Measurements from ENCODE around the gene RSRC1. TPM values are rescaled to one million over a fixed set of nuclear protein-coding genes. Genes with fewer than 3 reads are reported as not detected.

RSRC1 gene
- total RNA-seq, 2 experiments from 2014 or later, result 44.9 to 61.6 TPM

DNA sequence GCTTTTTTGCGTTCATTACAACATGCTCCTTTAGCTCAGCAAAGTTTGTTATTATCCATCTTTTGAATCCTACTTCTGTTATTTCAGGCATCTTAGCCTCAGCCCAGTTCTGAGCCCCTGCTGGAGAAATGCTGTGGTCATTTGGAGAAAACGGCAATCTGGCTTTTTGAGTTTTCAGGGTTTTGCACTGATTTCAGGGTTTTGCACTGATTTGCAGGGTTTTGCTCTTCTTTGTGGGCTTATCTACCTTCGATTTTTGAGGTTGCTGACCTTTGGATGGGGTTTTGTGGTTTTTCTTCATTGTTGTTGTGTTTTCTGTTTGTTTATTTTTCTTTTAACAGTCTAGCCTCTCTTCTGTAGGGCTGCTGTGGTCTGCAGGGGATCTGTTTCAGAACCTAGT is 137.4 kb downstream of the RSRC1 start:
- ChIA-PET CTCF (interaction anchor here (0.5 kb wide), 1 partner anchor 221 kb away, joined by 3 read pairs; no protein-coding TSS in a partner anchor), POLR2A (no interaction called here)
- intact Hi-C loops (cut with DNase I, micrococcal nuclease), result no loop called here
- Mint-ChIP-seq H3K4me1 (no peaks in the 10 kb centered on the region), H3K36me3 (ENCODE audit: low read depth) (peaks cover 69% of the 10 kb centered on the region), H3K9me3 (ENCODE audit: low read depth) (peaks cover 56% of the 10 kb centered on the region), H3K27me3 (no peaks in the 10 kb centered on the region), H3K27ac (no peak overlapping the region), H3K4me3 (no peak overlapping the region)
- no peak for DNase-seq
- no peak for ATAC-seq

DNA sequence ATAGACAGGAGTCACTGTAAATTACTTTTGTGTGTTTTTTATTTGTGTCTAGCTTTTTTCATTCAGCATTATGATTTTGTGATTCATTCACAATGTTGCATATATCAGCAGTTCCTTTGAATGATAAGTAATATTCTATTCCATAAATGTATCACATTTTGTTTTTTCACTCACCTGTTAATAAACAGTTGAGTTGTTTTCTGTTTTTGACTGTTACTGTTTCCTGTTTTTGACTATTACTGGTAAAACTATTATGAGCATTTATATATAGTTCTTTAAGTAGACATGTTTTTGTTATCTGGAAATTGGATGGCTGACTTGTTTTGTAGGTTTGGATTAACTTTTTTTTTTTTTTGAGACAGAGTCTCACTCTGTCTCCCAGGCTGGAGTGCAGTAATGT is 138.4 kb downstream of the RSRC1 start:
- Mint-ChIP-seq H3K27ac (no peak overlapping the region), H3K4me3 (no peak overlapping the region), H3K27me3 (no peaks in the 10 kb centered on the region), H3K36me3 (ENCODE audit: low read depth) (peaks cover 70% of the 10 kb centered on the region), H3K9me3 (ENCODE audit: low read depth) (peaks cover 57% of the 10 kb centered on the region), H3K4me1 (no peaks in the 10 kb centered on the region)
- no peak for ATAC-seq
- POLR2A ChIA-PET, result no interaction called here
- CTCF ChIA-PET, result no interaction called here
- intact Hi-C loops (cut with DNase I, micrococcal nuclease), result no loop called here
- DNase-seq, result no peak

DNA sequence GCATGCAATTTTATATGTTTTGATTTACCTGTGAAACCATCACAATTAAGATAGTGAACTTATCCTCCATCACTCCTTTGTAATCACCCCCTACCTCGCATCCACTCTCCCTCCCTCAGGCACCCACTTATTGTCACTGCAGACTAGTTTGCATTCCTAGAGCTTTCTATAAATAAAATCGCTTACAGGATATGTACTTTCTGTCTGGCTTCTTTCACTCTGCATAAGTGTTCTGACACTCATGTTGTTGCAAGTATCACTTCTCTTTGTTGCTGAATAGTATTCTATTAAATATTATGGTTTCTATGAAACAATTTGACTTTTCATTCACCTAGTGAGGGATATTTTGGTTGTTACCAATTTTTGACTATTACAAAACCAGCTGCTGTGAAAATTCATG is 139.3 kb downstream of the RSRC1 start:
- H3K27ac Mint-ChIP-seq, result no peak overlapping the region
- H3K9me3 Mint-ChIP-seq (ENCODE audit: low read depth), result peaks cover 57% of the 10 kb centered on the region
- no peaks in the 10 kb centered on the region for H3K4me1 Mint-ChIP-seq
- CTCF ChIA-PET, result no interaction called here
- H3K4me3 Mint-ChIP-seq, result no peak overlapping the region
- DNase-seq (no peak), ATAC-seq (no peak)
- peaks cover 76% of the 10 kb centered on the region for H3K36me3 Mint-ChIP-seq (ENCODE audit: low read depth)
- POLR2A ChIA-PET, result no interaction called here
- intact Hi-C loops (cut with DNase I, micrococcal nuclease), result no loop called here
- no peaks in the 10 kb centered on the region for H3K27me3 Mint-ChIP-seq

DNA sequence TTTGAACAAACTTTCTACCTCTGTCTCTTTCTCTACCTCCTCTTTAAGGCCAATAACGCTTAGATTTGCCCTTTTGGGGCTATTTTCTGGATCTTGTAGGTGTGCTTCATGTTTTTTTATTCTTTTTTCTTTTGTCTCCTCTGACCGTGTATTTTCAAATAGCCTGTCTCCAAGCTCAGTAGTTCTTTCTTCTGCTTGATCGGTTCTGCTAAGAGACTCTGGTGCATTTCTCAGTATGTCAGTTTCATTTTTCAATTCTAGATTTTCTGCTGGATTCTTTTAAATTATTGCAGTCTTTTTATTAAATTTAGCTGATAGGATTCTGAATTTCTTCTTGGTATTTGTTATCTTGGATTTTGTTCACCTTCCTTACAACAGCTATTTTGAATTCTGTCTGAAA is 148.7 kb downstream of the RSRC1 start:
- H3K4me1 Mint-ChIP-seq, result no peaks in the 10 kb centered on the region
- peaks cover 61% of the 10 kb centered on the region for H3K36me3 Mint-ChIP-seq (ENCODE audit: low read depth)
- DNase-seq (no peak), ATAC-seq (no peak)
- CTCF ChIA-PET, result no interaction called here
- no peaks in the 10 kb centered on the region for H3K27me3 Mint-ChIP-seq
- POLR2A ChIA-PET, result no interaction called here
- no peak overlapping the region for H3K27ac Mint-ChIP-seq
- H3K9me3 Mint-ChIP-seq (ENCODE audit: low read depth), result peaks cover 18% of the 10 kb centered on the region
- no peak overlapping the region for H3K4me3 Mint-ChIP-seq
- intact Hi-C loops (cut with DNase I, micrococcal nuclease), result no loop called here

DNA sequence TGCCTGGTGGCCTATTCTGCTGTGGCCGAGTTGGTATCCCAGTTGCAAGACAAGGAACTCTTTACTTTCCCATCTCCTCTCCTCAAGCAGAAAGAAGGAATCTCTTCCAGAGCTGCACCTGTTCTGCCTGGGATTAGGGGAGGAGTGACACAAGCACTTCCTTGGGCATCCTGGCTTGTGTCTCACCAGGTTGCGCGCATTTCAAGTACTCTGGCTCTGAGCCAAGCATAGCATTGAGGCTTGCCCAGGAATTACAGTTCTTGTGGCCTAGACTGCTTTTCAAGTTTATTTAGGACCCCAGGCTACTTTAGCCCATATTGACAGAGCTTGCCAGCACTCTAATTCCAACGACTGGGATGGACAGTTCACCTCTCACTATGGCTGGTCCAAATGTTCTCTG is 150.5 kb downstream of the RSRC1 start:
- CTCF ChIA-PET, result no interaction called here
- no peak for DNase-seq
- Mint-ChIP-seq H3K4me3 (no peak overlapping the region), H3K4me1 (no peaks in the 10 kb centered on the region), H3K9me3 (ENCODE audit: low read depth) (peaks cover 25% of the 10 kb centered on the region), H3K27ac (no peak overlapping the region), H3K27me3 (no peaks in the 10 kb centered on the region), H3K36me3 (ENCODE audit: low read depth) (peaks cover 50% of the 10 kb centered on the region)
- intact Hi-C loops (cut with DNase I, micrococcal nuclease), result no loop called here
- POLR2A ChIA-PET, result interaction anchor here (0.7 kb wide), 1 partner anchor 427 kb away, joined by 3 read pairs; no protein-coding TSS in a partner anchor
- no peak for ATAC-seq

DNA sequence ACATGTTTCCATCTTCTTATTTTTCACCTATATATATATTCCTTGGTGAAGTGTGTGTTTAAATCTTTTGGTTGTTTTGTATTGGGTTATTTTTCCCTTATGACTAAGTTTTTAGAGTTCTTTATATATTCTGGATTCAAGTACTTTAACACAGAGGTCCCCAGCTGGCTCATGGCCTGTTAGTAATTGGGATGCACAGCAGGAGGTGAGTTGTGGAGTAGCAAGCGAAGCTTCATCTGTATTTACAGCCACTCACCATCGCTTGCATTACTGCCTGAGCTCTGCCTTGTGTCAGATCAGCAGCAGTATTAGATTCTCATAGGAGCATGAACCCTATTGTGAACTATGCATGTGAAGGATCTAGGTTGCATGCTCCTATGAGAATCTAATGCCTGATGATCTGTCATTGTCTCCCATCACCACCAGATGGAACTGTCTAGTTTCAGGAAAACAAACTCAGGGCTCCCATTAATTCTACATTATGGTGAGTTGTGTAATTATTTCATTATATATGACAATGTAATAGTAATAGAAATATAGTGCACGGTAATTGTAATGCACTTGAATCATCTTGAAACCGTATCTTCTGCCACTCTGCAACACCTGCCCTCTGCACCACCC is 151.6 kb downstream of the RSRC1 start:
- Mint-ChIP-seq H3K27me3 (no peaks in the 10 kb centered on the region), H3K4me1 (no peaks in the 10 kb centered on the region), H3K4me3 (no peak overlapping the region), H3K9me3 (ENCODE audit: low read depth) (peaks cover 16% of the 10 kb centered on the region), H3K27ac (no peak overlapping the region), H3K36me3 (ENCODE audit: low read depth) (peaks cover 44% of the 10 kb centered on the region)
- POLR2A ChIA-PET, result no interaction called here
- DNase-seq (no peak), ATAC-seq (no peak)
- CTCF ChIA-PET, result no interaction called here
- intact Hi-C loops (cut with DNase I, micrococcal nuclease), result no loop called here

DNA sequence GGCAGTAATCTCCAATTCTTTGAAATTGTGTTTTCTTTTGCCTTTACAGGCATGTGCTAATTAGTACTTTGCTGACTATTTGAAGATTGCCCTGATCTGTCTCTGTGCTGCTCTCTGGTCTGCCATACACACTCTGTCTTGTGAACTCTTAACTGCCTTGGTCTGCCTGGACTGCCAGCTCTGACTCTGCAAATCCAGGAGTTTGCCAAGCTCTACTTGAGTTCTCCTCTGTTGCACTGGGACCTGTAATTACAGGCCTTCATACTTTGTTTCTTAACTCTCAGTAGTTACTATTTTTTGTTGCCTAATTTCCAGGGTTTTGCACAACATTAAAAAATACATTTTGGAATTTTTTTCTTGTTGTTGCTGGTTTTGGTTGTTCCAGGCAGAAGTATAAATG is 155.0 kb downstream of the RSRC1 start:
- intact Hi-C loops (cut with DNase I, micrococcal nuclease), result no loop called here
- ChIA-PET CTCF (interaction anchor here (0.8 kb wide), 1 partner anchor 260 kb away, joined by 3 read pairs; no protein-coding TSS in a partner anchor), POLR2A (no interaction called here)
- H3K4me1 Mint-ChIP-seq, result no peaks in the 10 kb centered on the region
- peaks cover 16% of the 10 kb centered on the region for H3K9me3 Mint-ChIP-seq (ENCODE audit: low read depth)
- DNase-seq, result no peak
- no peak for ATAC-seq
- no peak overlapping the region for H3K27ac Mint-ChIP-seq
- no peaks in the 10 kb centered on the region for H3K27me3 Mint-ChIP-seq
- peaks cover 39% of the 10 kb centered on the region for H3K36me3 Mint-ChIP-seq (ENCODE audit: low read depth)
- no peak overlapping the region for H3K4me3 Mint-ChIP-seq

- H3K27me3 Mint-ChIP-seq, result no peaks in the 10 kb centered on the region
- ATAC-seq, result no peak
- H3K9me3 Mint-ChIP-seq (ENCODE audit: low read depth), result peaks cover 16% of the 10 kb centered on the region
- H3K27ac Mint-ChIP-seq, result no peak overlapping the region
- intact Hi-C loops (cut with DNase I, micrococcal nuclease), result no loop called here
- CTCF ChIA-PET, result no interaction called here
- peaks cover 29% of the 10 kb centered on the region for H3K36me3 Mint-ChIP-seq (ENCODE audit: low read depth)
- DNase-seq, result no peak
- H3K4me1 Mint-ChIP-seq, result no peaks in the 10 kb centered on the region
- POLR2A ChIA-PET, result no interaction called here
- no peak overlapping the region for H3K4me3 Mint-ChIP-seq
Observed at GRCh38 chr3:158267015-158267414, 157.1 kb downstream of the RSRC1 start.

- H3K4me1 Mint-ChIP-seq, result no peaks in the 10 kb centered on the region
- H3K9me3 Mint-ChIP-seq (ENCODE audit: low read depth), result peaks cover 10% of the 10 kb centered on the region
- POLR2A ChIA-PET, result no interaction called here
- intact Hi-C loops (cut with DNase I, micrococcal nuclease), result no loop called here
- no peaks in the 10 kb centered on the region for H3K27me3 Mint-ChIP-seq
- peaks cover 39% of the 10 kb centered on the region for H3K36me3 Mint-ChIP-seq (ENCODE audit: low read depth)
- no peak for DNase-seq
- no peak overlapping the region for H3K4me3 Mint-ChIP-seq
- no peak overlapping the region for H3K27ac Mint-ChIP-seq
- CTCF ChIA-PET, result interaction anchor here (0.6 kb wide), 1 partner anchor 915 kb away, joined by 3 read pairs; no protein-coding TSS in a partner anchor
- no peak for ATAC-seq
Observed at GRCh38 chr3:158269942-158270341, 160.1 kb downstream of the RSRC1 start.

DNA sequence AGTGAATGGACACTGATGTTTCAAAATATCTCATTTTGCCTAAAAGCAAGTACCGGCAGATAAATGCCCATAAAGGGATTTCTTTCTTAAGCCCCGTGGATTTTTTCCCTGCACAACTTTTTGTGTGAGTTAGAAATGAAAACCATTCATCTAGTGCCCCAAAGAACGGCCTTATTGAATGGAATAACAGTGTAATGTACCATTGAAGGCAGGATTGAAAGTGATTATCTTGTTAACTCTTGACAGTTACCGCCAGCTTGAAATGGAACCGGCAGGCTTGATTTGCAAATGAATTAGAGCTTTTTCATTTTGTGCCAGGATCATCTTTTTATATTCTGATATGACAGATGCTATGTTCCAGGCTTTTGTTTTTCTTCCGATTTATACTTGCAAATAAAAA is 162.2 kb downstream of the RSRC1 start:
- ATAC-seq (no peak), DNase-seq (no peak)
- Mint-ChIP-seq H3K27ac (no peak overlapping the region), H3K4me3 (no peak overlapping the region), H3K27me3 (no peaks in the 10 kb centered on the region), H3K36me3 (ENCODE audit: low read depth) (peaks cover 38% of the 10 kb centered on the region), H3K4me1 (no peaks in the 10 kb centered on the region), H3K9me3 (ENCODE audit: low read depth) (peaks cover 6% of the 10 kb centered on the region)
- CTCF ChIA-PET, result no interaction called here
- intact Hi-C loops (cut with DNase I, micrococcal nuclease), result no loop called here
- POLR2A ChIA-PET, result no interaction called here

GRCh38 chr3:158273656-158274055 is 163.8 kb downstream of the RSRC1 start:
- intact Hi-C loops (cut with DNase I, micrococcal nuclease), result no loop called here
- ChIA-PET POLR2A (no interaction called here), CTCF (no interaction called here)
- H3K36me3 Mint-ChIP-seq (ENCODE audit: low read depth), result peaks cover 39% of the 10 kb centered on the region
- DNase-seq, result no peak
- H3K27ac Mint-ChIP-seq, result no peak overlapping the region
- no peaks in the 10 kb centered on the region for H3K27me3 Mint-ChIP-seq
- ATAC-seq, result no peak
- H3K4me1 Mint-ChIP-seq, result no peaks in the 10 kb centered on the region
- H3K9me3 Mint-ChIP-seq (ENCODE audit: low read depth), result no peaks in the 10 kb centered on the region
- no peak overlapping the region for H3K4me3 Mint-ChIP-seq

DNA sequence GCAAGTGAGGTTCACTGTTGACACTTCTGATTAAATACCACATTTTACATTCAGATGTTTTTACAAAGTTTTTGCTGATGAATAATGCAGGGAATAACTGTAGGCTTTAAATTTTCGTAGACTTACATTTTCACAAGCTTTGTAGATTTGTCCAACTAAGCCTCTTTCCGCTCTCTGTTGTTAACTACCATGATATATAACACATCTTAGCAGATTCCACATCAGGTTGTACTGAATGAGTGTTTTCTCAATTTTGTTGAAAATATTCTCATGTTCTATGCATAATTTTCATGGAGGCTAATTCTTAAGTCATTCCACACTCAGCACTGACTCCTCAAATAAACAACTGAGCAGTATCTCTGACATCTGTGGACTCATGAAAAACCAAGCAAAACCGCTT is 168.3 kb downstream of the RSRC1 start:
- no peak overlapping the region for H3K27ac Mint-ChIP-seq
- ChIA-PET CTCF (no interaction called here), POLR2A (no interaction called here)
- ATAC-seq (no peak), DNase-seq (no peak)
- H3K9me3 Mint-ChIP-seq (ENCODE audit: low read depth), result peaks cover 8% of the 10 kb centered on the region
- peaks cover 44% of the 10 kb centered on the region for H3K36me3 Mint-ChIP-seq (ENCODE audit: low read depth)
- intact Hi-C loops (cut with DNase I, micrococcal nuclease), result no loop called here
- no peaks in the 10 kb centered on the region for H3K4me1 Mint-ChIP-seq
- no peak overlapping the region for H3K4me3 Mint-ChIP-seq
- no peaks in the 10 kb centered on the region for H3K27me3 Mint-ChIP-seq

DNA sequence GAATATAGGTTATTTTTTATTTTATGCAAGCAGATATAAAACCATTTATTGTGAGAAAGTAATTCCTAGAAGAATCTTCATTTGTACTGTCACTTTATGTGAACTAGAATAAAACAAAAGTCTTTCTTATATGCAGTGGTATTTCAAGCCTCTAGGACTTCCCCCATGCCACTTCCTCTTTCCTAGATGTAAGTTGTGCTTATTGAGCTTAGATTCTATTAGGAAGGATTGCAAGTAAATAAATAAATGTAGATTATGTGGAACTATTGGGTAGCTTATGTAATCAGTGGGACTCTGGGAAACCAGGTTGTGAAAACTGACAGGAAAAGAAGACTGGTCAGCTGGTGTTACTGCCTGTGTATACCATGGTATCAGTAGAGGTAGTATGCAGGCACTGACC is 169.7 kb downstream of the RSRC1 start:
- Mint-ChIP-seq H3K4me1 (no peaks in the 10 kb centered on the region), H3K36me3 (ENCODE audit: low read depth) (peaks cover 37% of the 10 kb centered on the region), H3K27me3 (no peaks in the 10 kb centered on the region), H3K9me3 (ENCODE audit: low read depth) (peaks cover 8% of the 10 kb centered on the region), H3K27ac (no peak overlapping the region), H3K4me3 (no peak overlapping the region)
- intact Hi-C loops (cut with DNase I, micrococcal nuclease), result no loop called here
- ATAC-seq, result no peak
- DNase-seq, result no peak
- ChIA-PET POLR2A (no interaction called here), CTCF (interaction anchor here (0.6 kb wide), 1 partner anchor 605 kb away, joined by 3 read pairs; no protein-coding TSS in a partner anchor)

Data from activated CD4-positive, alpha-beta T cell treated with anti-CD3 and anti-CD28 coated beads for 36 hours (primary cell).